ENCODE measurements around the gene HSPB3.

DNA sequence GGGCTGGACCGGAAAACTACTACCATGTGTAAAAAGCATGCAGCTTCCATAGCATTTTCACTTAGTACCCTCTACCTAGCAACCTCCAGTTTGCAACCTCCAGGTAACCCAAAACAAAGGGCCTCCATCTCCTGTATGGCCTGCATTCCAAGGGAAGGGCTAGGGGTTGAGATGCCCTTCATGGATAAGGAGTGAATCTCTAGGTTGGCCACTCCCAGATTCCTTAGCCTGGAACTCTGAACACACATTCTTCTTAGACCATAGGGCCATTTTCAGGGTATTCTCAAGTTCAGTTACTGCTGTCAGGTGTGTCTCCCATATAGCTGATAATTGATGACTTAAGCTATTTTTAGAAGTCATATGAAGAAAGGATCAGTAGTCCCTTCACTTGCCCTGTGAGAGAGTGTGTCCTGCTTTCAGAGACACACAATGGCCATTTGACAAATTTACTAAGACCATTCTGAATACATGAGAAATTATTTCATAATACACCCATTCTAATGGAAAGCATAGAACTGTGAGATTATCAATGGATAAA lies 22.5 kb downstream of the HSPB3 start:
- TF ChIP-seq CTCF (IDR thresholded peaks at IDR 0.05): no peak
- TF ChIP-seq POLR2AphosphoS5 (IDR thresholded peaks at IDR 0.05): no peak

Measured in gastroesophageal sphincter (tissue), 3 donors.